ENCODE results near the gene TRIM49D2.
"Not testable (repeated sequence)": the region's sequence is repeated elsewhere in the genome, so short reads cannot be mapped to it uniquely, and the experiment has no call there.

TRIM49D2 gene

GRCh38 chr11:89923764-89924163 lies at the start of gene TRIM49D2:
Gene TRIM49D2, plus strand, starts transcription at chr11:89924064. Its CDS starts 2,698 bp downstream, at chr11:89926762.
- not testable (repeated sequence) for H3K79me2 ChIP-seq (ENCODE audit: insufficient read depth, low read length); H3K27ac ChIP-seq (ENCODE audit: low read length); H3K4me1 ChIP-seq (ENCODE audit: insufficient read depth, low read length); H3K9ac ChIP-seq (ENCODE audit: low read depth, low read length); ATAC-seq (ENCODE audit: insufficient read depth, low read depth); H2AFZ ChIP-seq (ENCODE audit: low read depth, low read length); H4K20me1 ChIP-seq (ENCODE audit: insufficient read depth, low read length); H3K27me3 ChIP-seq (ENCODE audit: insufficient read depth, low read length, poor library complexity); H3K9me3 ChIP-seq (ENCODE audit: insufficient read depth, low read length, severe bottlenecking); H3K4me2 ChIP-seq (ENCODE audit: insufficient read depth, low read length); H3K4me3 ChIP-seq (ENCODE audit: low read depth in 1 of 2, low read length in 2 of 2); DNase-seq; H3K36me3 ChIP-seq (ENCODE audit: insufficient read depth, low read length)

- not testable (repeated sequence) for H3K79me2 ChIP-seq (ENCODE audit: insufficient read depth, low read length); H3K4me2 ChIP-seq (ENCODE audit: insufficient read depth, low read length); H3K36me3 ChIP-seq (ENCODE audit: insufficient read depth, low read length); H3K27me3 ChIP-seq (ENCODE audit: insufficient read depth, low read length, poor library complexity); H2AFZ ChIP-seq (ENCODE audit: low read depth, low read length); H4K20me1 ChIP-seq (ENCODE audit: insufficient read depth, low read length); H3K4me1 ChIP-seq (ENCODE audit: insufficient read depth, low read length); H3K27ac ChIP-seq (ENCODE audit: low read length); H3K4me3 ChIP-seq (ENCODE audit: low read depth in 1 of 2, low read length in 2 of 2); H3K9me3 ChIP-seq (ENCODE audit: insufficient read depth, low read length, severe bottlenecking); ATAC-seq (ENCODE audit: insufficient read depth, low read depth); DNase-seq; H3K9ac ChIP-seq (ENCODE audit: low read depth, low read length)
These were observed 46.4 kb upstream of the TRIM49D2 start for GRCh38 chr11:89877511-89877910.

- DNase-seq = not testable (repeated sequence)
These were observed 30.6 kb upstream of the TRIM49D2 start for GRCh38 chr11:89893245-89893644.

GRCh38 chr11:89900809-89901208 lies 23.1 kb upstream of the TRIM49D2 start:
- H3K4me2 ChIP-seq (ENCODE audit: insufficient read depth, low read length); H3K4me3 ChIP-seq (ENCODE audit: low read depth in 1 of 2, low read length in 2 of 2); H3K27ac ChIP-seq (ENCODE audit: low read length); H4K20me1 ChIP-seq (ENCODE audit: insufficient read depth, low read length); H3K79me2 ChIP-seq (ENCODE audit: insufficient read depth, low read length); ATAC-seq (ENCODE audit: insufficient read depth, low read depth); H3K36me3 ChIP-seq (ENCODE audit: insufficient read depth, low read length); H3K9me3 ChIP-seq (ENCODE audit: insufficient read depth, low read length, severe bottlenecking); DNase-seq; H2AFZ ChIP-seq (ENCODE audit: low read depth, low read length); H3K4me1 ChIP-seq (ENCODE audit: insufficient read depth, low read length); H3K9ac ChIP-seq (ENCODE audit: low read depth, low read length); H3K27me3 ChIP-seq (ENCODE audit: insufficient read depth, low read length, poor library complexity): not testable (repeated sequence)

More at GRCh38 chr11:89893245-89893644, 30.6 kb upstream of the TRIM49D2 start:
- H3K4me3 ChIP-seq (ENCODE audit: low read depth in 1 of 2, low read length in 2 of 2); H2AFZ ChIP-seq (ENCODE audit: low read depth, low read length); H3K27ac ChIP-seq (ENCODE audit: low read length); H3K9me3 ChIP-seq (ENCODE audit: insufficient read depth, low read length, severe bottlenecking); H3K79me2 ChIP-seq (ENCODE audit: insufficient read depth, low read length); H3K9ac ChIP-seq (ENCODE audit: low read depth, low read length); H3K27me3 ChIP-seq (ENCODE audit: insufficient read depth, low read length, poor library complexity); H4K20me1 ChIP-seq (ENCODE audit: insufficient read depth, low read length); H3K4me2 ChIP-seq (ENCODE audit: insufficient read depth, low read length); H3K36me3 ChIP-seq (ENCODE audit: insufficient read depth, low read length); H3K4me1 ChIP-seq (ENCODE audit: insufficient read depth, low read length); ATAC-seq (ENCODE audit: insufficient read depth, low read depth): not testable (repeated sequence)

- Histone ChIP-seq H3K27me3 (ENCODE audit: insufficient read depth, low read length, poor library complexity) (no peaks in the 10 kb centered on the region), H3K9ac (ENCODE audit: low read depth, low read length) (no peak within 1 kb of the TSS), H3K36me3 (ENCODE audit: insufficient read depth, low read length) (no peaks in the 10 kb centered on the region), H4K20me1 (ENCODE audit: insufficient read depth, low read length) (no peaks in the 10 kb centered on the region), H3K79me2 (ENCODE audit: insufficient read depth, low read length) (no peaks in the 10 kb centered on the region), H3K4me2 (ENCODE audit: insufficient read depth, low read length) (no peak within 1 kb of the TSS), H3K4me3 (ENCODE audit: low read depth in 1 of 2, low read length in 2 of 2) (no peak within 1 kb of the TSS), H3K4me1 (ENCODE audit: insufficient read depth, low read length) (no peaks in the 10 kb centered on the region), H3K9me3 (ENCODE audit: insufficient read depth, low read length, severe bottlenecking) (no peaks in the 10 kb centered on the region), H3K27ac (ENCODE audit: low read length) (no peak within 1 kb of the TSS), H2AFZ (ENCODE audit: low read depth, low read length) (no peak within 1 kb of the TSS)
- ATAC-seq (ENCODE audit: insufficient read depth, low read depth) (no peak), DNase-seq (no peak)
- TF ChIP-seq CTCF (IDR thresholded peaks at IDR 0.05; ENCODE audit: borderline replicate concordance, extremely low read depth, low read length, poor library complexity, severe bottlenecking) = no peak
- TF ChIP-seq EZH2 (IDR thresholded peaks at IDR 0.05; ENCODE audit: borderline replicate concordance, low read depth, low read length, severe bottlenecking) = no peak
These were observed 1.6 kb upstream of the TRIM49D2 start, which contains the start of gene TRIM49D1 for GRCh38 chr11:89922195-89922660. Gene TRIM49D1, minus strand, starts transcription at chr11:89922245. Its CDS starts 4,535 bp downstream, at chr11:89917710.

GRCh38 chr11:89960833-89961232 lies 37.0 kb downstream of the TRIM49D2 start:
- not testable (repeated sequence) for H4K20me1 ChIP-seq (ENCODE audit: insufficient read depth, low read length); H3K4me3 ChIP-seq (ENCODE audit: low read depth in 1 of 2, low read length in 2 of 2); H3K9me3 ChIP-seq (ENCODE audit: insufficient read depth, low read length, severe bottlenecking); H3K36me3 ChIP-seq (ENCODE audit: insufficient read depth, low read length); H3K9ac ChIP-seq (ENCODE audit: low read depth, low read length); H3K79me2 ChIP-seq (ENCODE audit: insufficient read depth, low read length); H3K4me1 ChIP-seq (ENCODE audit: insufficient read depth, low read length); H3K4me2 ChIP-seq (ENCODE audit: insufficient read depth, low read length); ATAC-seq (ENCODE audit: insufficient read depth, low read depth); H2AFZ ChIP-seq (ENCODE audit: low read depth, low read length); DNase-seq; H3K27ac ChIP-seq (ENCODE audit: low read length); H3K27me3 ChIP-seq (ENCODE audit: insufficient read depth, low read length, poor library complexity)

- not testable (repeated sequence) for H2AFZ ChIP-seq (ENCODE audit: low read depth, low read length); DNase-seq; H4K20me1 ChIP-seq (ENCODE audit: insufficient read depth, low read length); H3K79me2 ChIP-seq (ENCODE audit: insufficient read depth, low read length); H3K27me3 ChIP-seq (ENCODE audit: insufficient read depth, low read length, poor library complexity); H3K9ac ChIP-seq (ENCODE audit: low read depth, low read length); H3K9me3 ChIP-seq (ENCODE audit: insufficient read depth, low read length, severe bottlenecking); H3K4me2 ChIP-seq (ENCODE audit: insufficient read depth, low read length); H3K4me1 ChIP-seq (ENCODE audit: insufficient read depth, low read length); H3K36me3 ChIP-seq (ENCODE audit: insufficient read depth, low read length); ATAC-seq (ENCODE audit: insufficient read depth, low read depth); H3K4me3 ChIP-seq (ENCODE audit: low read depth in 1 of 2, low read length in 2 of 2); H3K27ac ChIP-seq (ENCODE audit: low read length)
These were observed 41.9 kb downstream of the TRIM49D2 start, which contains the start of gene TRIM64 for GRCh38 chr11:89965737-89966136. Gene TRIM64, plus strand, starts transcription at chr11:89966037. Its CDS starts 2,467 bp downstream, at chr11:89968504.

Data from DND-41 (cell line).